ENCODE measurements around the gene GID8. TPM values are rescaled to one million over a fixed set of nuclear protein-coding genes. Genes with fewer than 3 reads are reported as not detected.

The GID8 gene
- total RNA-seq, 4 donors from 2014 or later = 23.4 to 33.4 (median 29.7) TPM

GRCh38 chr20:62979876-62980373 lies 42.0 kb downstream of the GID8 start:
- peaks cover 0 to 8% (median 3%) of the 10 kb centered on the region in 4 donors for H3K4me1 ChIP-seq

GRCh38 chr20:62980380-62980960 lies 42.5 kb downstream of the GID8 start:
- no peak overlapping the region for H3K27ac ChIP-seq
- H3K36me3 ChIP-seq = no peaks in the 10 kb centered on the region
- no peak overlapping the region for H3K4me3 ChIP-seq
- WGBS, 2 donors = 29 to 31% methylated on average over 16 to 19 of the region's 19 CpGs
- no peaks in the 10 kb centered on the region for H3K9me3 ChIP-seq
- no peak for TF ChIP-seq CTCF (IDR thresholded peaks at IDR 0.05)
- no peak for TF ChIP-seq POLR2A (IDR thresholded peaks at IDR 0.05)
- TF ChIP-seq EP300 (IDR thresholded peaks at IDR 0.05) = no peak
- peaks cover 0 to 98% of the 10 kb centered on the region in 2 donors for H3K27me3 ChIP-seq
- no peak for DNase-seq (ENCODE audit: low spot score in 2 of 2)
- peaks cover 0 to 8% (median 3%) of the 10 kb centered on the region in 4 donors for H3K4me1 ChIP-seq

More at GRCh38 chr20:62979876-62980373, 42.0 kb downstream of the GID8 start:
- WGBS, 2 donors = 5 to 9% methylated on average over 5 to 15 of the region's 19 CpGs
- DNase-seq (ENCODE audit: low spot score in 2 of 2) = no peak
- no peak overlapping the region for H3K4me3 ChIP-seq
- H3K27ac ChIP-seq = no peak overlapping the region
- H3K36me3 ChIP-seq = no peaks in the 10 kb centered on the region
- H3K9me3 ChIP-seq = no peaks in the 10 kb centered on the region
- H3K27me3 ChIP-seq = peaks cover 0 to 99% of the 10 kb centered on the region in 2 donors
- TF ChIP-seq POLR2A (IDR thresholded peaks at IDR 0.05) (no peak), EP300 (IDR thresholded peaks at IDR 0.05) (no peak), CTCF (IDR thresholded peaks at IDR 0.05) (no peak)

- TF ChIP-seq EP300 (IDR thresholded peaks at IDR 0.05) (no peak), CTCF (IDR thresholded peaks at IDR 0.05) (no peak), POLR2A (IDR thresholded peaks at IDR 0.05) (no peak)
- peaks cover 0 to 98% of the 10 kb centered on the region in 2 donors for H3K27me3 ChIP-seq
- H3K27ac ChIP-seq = no peak overlapping the region
- no peaks in the 10 kb centered on the region for H3K9me3 ChIP-seq
- no peak overlapping the region for H3K4me3 ChIP-seq
- H3K36me3 ChIP-seq = no peaks in the 10 kb centered on the region
- no peak for DNase-seq (ENCODE audit: low spot score in 2 of 2)
- WGBS, 2 donors = 21 to 39% methylated on average over 19 to 22 of the region's 28 CpGs
- H3K4me1 ChIP-seq = peaks cover 0 to 8% (median 3%) of the 10 kb centered on the region in 4 donors
Measured at GRCh38 chr20:62980970-62981369, 43.0 kb downstream of the GID8 start.

- no peak overlapping the region for H3K27ac ChIP-seq
- H3K9me3 ChIP-seq = no peaks in the 10 kb centered on the region
- TF ChIP-seq POLR2A (IDR thresholded peaks at IDR 0.05) = no peak
- TF ChIP-seq CTCF (IDR thresholded peaks at IDR 0.05) = no peak
- no peak for TF ChIP-seq EP300 (IDR thresholded peaks at IDR 0.05)
- DNase-seq (ENCODE audit: low spot score in 2 of 2) = no peak
- H3K27me3 ChIP-seq = peaks cover 0 to 96% of the 10 kb centered on the region in 2 donors
- peaks cover 0 to 8% (median 3%) of the 10 kb centered on the region in 4 donors for H3K4me1 ChIP-seq
- WGBS, 2 donors = 60 to 62% methylated on average over 19 to 20 of the region's 21 CpGs
- no peak overlapping the region for H3K4me3 ChIP-seq
- H3K36me3 ChIP-seq = no peaks in the 10 kb centered on the region
Measured at GRCh38 chr20:62982124-62983075, 44.5 kb downstream of the GID8 start.
